Small intestine (tissue), 16 donors: ENCODE measurements around the gene CCK. TPM values are rescaled to one million over a fixed set of nuclear protein-coding genes. Genes with fewer than 3 reads are reported as not detected.

Experiments used
- DNase-seq, 2 donors: peaks; one replicate each; pipeline versions ENCODE4 v3.0.0 to v3.0.0-alpha.2; 2013
- FAIRE-seq: peaks from 2 replicates; lab custom pipeline; 2012; peaks lifted over from hg19 to GRCh38; lab: Jason Lieb, UNC
- H3K27ac ChIP-seq, 3 donors: one replicate each; pipeline ENCODE4 v1.5.1; 2013; ENCODE audit warnings: low read length in 2 of 3, mild to moderate bottlenecking in 2 of 3, control low read depth in 1 of 3, inconsistent platforms in 1 of 3, low read depth in 1 of 3, moderate library complexity in 1 of 3
- H3K27me3 ChIP-seq, 3 donors: one replicate each; pipeline ENCODE4 v1.6.1; 2013; ENCODE audit warnings: low read length in 3 of 3, inconsistent platforms in 1 of 3; ENCODE audit not compliant: control insufficient read depth in 3 of 3, insufficient read depth in 3 of 3
- H3K36me3 ChIP-seq, 3 donors: one replicate each; pipeline ENCODE4 v1.6.1; 2013; ENCODE audit warnings: low read length in 3 of 3, inconsistent platforms in 1 of 3, low read depth in 1 of 3, mild to moderate bottlenecking in 1 of 3, moderate library complexity in 1 of 3; ENCODE audit not compliant: control insufficient read depth in 3 of 3, insufficient read depth in 2 of 3
- H3K4me1 ChIP-seq, 3 donors: one replicate each; pipeline ENCODE4 v1.6.1; 2013; ENCODE audit warnings: low read length in 2 of 3, inconsistent platforms in 1 of 3, low read depth in 1 of 3, mild to moderate bottlenecking in 1 of 3, moderate library complexity in 1 of 3; ENCODE audit not compliant: control insufficient read depth in 3 of 3, insufficient read depth in 2 of 3
- H3K4me3 ChIP-seq, 3 donors: one replicate each; pipeline ENCODE4 v1.5.1; 2013; ENCODE audit warnings: low read length in 3 of 3, control low read depth in 1 of 3, inconsistent platforms in 1 of 3, low read depth in 1 of 3, mild to moderate bottlenecking in 1 of 3, moderate library complexity in 1 of 3
- H3K9me3 ChIP-seq, 2 donors: one replicate each; pipeline ENCODE4 v1.6.1; 2013; ENCODE audit warnings: low read depth in 1 of 2, low read length in 1 of 2; ENCODE audit not compliant: control insufficient read depth in 2 of 2, insufficient read depth in 1 of 2
- WGBS, 3 donors: extraction: QIAGEN DNeasy Blood & Tissue Kit; methylation state at CpG; one replicate each; pipeline ENCODE4 v1.1.7; 2013; 5-methylcytosine and 5-hydroxymethylcytosine counted together
- long read RNA-seq, 10 donors: transcript quantifications; one replicate each; lab custom pipeline, GENCODE V29; 2026
- polyA plus RNA-seq, 4 donors: library from polyadenylated mRNA; stranded (reverse) in 3 of 4; unstranded in 1 of 4; fragments of 200-250 nt in 3 of 4; fragments of 120-200 nt in 1 of 4; gene quantifications; one replicate each; pipeline versions ENCODE4 v1.2.1 to v1.2.3, GENCODE V29; 2013
- donor health status: healthy with polysubstance abuse.
- donor health status: control.
- donor health status: control.
- donor health status: Bipolar disorder and iron deficiency.
- donor health status: healthy.

Gene CCK, protein sequence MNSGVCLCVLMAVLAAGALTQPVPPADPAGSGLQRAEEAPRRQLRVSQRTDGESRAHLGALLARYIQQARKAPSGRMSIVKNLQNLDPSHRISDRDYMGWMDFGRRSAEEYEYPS
- 10 to 100 TPM in 3 of 4 donors, under 1 TPM in 1; 0.89 to 44.9 (median 22.9) TPM for polyA plus RNA-seq
- long read RNA-seq, donor 1, result 0 reads
- long read RNA-seq, donor 2, transcript CCK-201 (3 exons, 830 nt), result major isoform, 54 of 64 reads
- long read RNA-seq, donor 2, partial matches to known transcripts, result 9 of 64 reads
- long read RNA-seq, donor 2, other reads (novel, unspliced or antisense), result 0 of 64 reads
- long read RNA-seq, donor 3, transcript CCK-204 (2 exons, 718 nt), result minor isoform, 6 of 319 reads
- long read RNA-seq, donor 3, transcript CCK-201 (3 exons, 830 nt), result major isoform, 284 of 319 reads
- long read RNA-seq, donor 3, partial matches to known transcripts, result 29 of 319 reads
- long read RNA-seq, donor 3, other reads (novel, unspliced or antisense), result 0 of 319 reads
- long read RNA-seq, donor 4, result 0 reads
- long read RNA-seq, donor 5, transcript CCK-201 (3 exons, 830 nt), result major isoform, 5 of 5 reads
- long read RNA-seq, donor 5, partial matches to known transcripts, result 0 of 5 reads
- long read RNA-seq, donor 5, other reads (novel, unspliced or antisense), result 0 of 5 reads
- long read RNA-seq, donor 6, transcript CCK-201 (3 exons, 830 nt), result major isoform, 93 of 134 reads
- long read RNA-seq, donor 6, partial matches to known transcripts, result 40 of 134 reads
- long read RNA-seq, donor 6, other reads (novel, unspliced or antisense), result 0 of 134 reads
- long read RNA-seq, donor 7, result 0 reads
- long read RNA-seq, donor 8, result 0 reads
- long read RNA-seq, donor 9, transcript CCK-201 (3 exons, 830 nt), result major isoform, 28 of 37 reads
- long read RNA-seq, donor 9, partial matches to known transcripts, result 7 of 37 reads
- long read RNA-seq, donor 9, other reads (novel, unspliced or antisense), result 0 of 37 reads
- long read RNA-seq, donor 10, transcript CCK-201 (3 exons, 830 nt), result major isoform, 10 of 10 reads
- long read RNA-seq, donor 10, partial matches to known transcripts, result 0 of 10 reads
- long read RNA-seq, donor 10, other reads (novel, unspliced or antisense), result 0 of 10 reads

- FAIRE-seq, result no peak
These were observed at the start of gene CCK for GRCh38 chr3:42266085-42266484. TSS of gene CCK (minus strand) at chr3:42266185. CDS start at chr3:42263630, 2,555 bp downstream.

DNA sequence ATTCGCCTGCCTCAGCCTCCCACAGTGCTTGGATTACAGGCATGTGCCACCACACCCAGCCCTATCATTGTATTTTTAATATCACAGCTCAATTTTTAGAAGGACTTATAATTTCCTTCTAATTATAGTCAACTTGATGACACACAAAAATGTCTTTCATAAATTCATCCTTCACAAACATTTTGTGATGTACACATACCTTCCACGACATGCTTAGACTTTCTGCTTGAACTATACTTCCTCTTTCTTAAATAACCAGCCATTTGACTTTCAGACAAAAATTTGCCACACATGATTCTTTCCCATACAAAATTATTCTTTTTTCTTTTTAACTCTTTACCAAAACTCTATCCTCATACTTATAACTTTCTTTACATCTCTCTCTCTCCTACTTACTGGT, 48.4 kb upstream of the CCK start:
- Histone ChIP-seq H3K27me3 (peaks cover 0 to 3% (median 2%) of the 10 kb centered on the region in 3 donors), H3K36me3 (no peaks in the 10 kb centered on the region), H3K27ac (no peak overlapping the region), H3K4me3 (no peak overlapping the region), H3K4me1 (no peaks in the 10 kb centered on the region), H3K9me3 (peaks cover 0 to 12% of the 10 kb centered on the region in 2 donors)
- 53 to 57% (median 56%) methylated on average over 2 of the region's 2 CpGs for WGBS, 3 donors
- DNase-seq (no peak), FAIRE-seq (no peak)

More at GRCh38 chr3:42266085-42266484, at the start of gene CCK:
- peaks cover 11 to 76% (median 40%) of the 10 kb centered on the region in 3 donors for H3K27me3 ChIP-seq
- no peak within 1 kb of the TSS for H3K27ac ChIP-seq
- 39 to 52% (median 41%) methylated on average over 16 of the region's 16 CpGs for WGBS, 3 donors
- H3K4me3 ChIP-seq, result no peak within 1 kb of the TSS
- no peaks in the 10 kb centered on the region for H3K9me3 ChIP-seq
- no peaks in the 10 kb centered on the region for H3K4me1 ChIP-seq
- no peak for DNase-seq
- no peaks in the 10 kb centered on the region for H3K36me3 ChIP-seq

DNA sequence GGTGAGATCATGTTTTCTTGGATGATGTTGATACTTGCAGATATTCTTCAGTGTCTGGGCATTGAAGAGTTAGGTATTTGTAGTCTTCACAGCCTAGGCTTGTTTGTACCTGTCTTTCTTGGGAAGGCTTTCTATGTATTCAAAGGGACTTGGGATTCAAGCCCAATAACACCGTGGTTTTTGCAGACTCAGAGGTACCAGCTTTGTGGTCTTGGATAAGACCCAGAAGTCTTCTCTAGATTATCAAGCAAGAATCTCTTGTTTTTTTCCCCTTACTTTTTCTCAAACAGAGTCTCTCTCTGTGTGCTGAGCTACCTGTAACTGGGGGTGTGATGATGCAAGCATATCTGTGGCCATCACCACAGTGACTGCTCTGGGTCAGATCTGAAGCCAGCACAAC, 42.7 kb upstream of the CCK start:
- no peaks in the 10 kb centered on the region for H3K9me3 ChIP-seq
- peaks cover 0 to 7% (median 3%) of the 10 kb centered on the region in 3 donors for H3K27me3 ChIP-seq
- DNase-seq (no peak), FAIRE-seq (no peak)
- no peak overlapping the region for H3K4me3 ChIP-seq
- H3K36me3 ChIP-seq, result no peaks in the 10 kb centered on the region
- 67 to 86% (median 73%) methylated on average over 1 of the region's 1 CpG for WGBS, 3 donors
- no peaks in the 10 kb centered on the region for H3K4me1 ChIP-seq
- H3K27ac ChIP-seq, result no peak overlapping the region

- WGBS, 3 donors, result 49 to 60% (median 59%) methylated on average over 2 of the region's 2 CpGs
- no peak overlapping the region for H3K27ac ChIP-seq
- H3K9me3 ChIP-seq, result no peaks in the 10 kb centered on the region
- peaks cover 0 to 7% (median 3%) of the 10 kb centered on the region in 3 donors for H3K27me3 ChIP-seq
- FAIRE-seq (no peak), DNase-seq (no peak)
- H3K4me3 ChIP-seq, result no peak overlapping the region
- H3K36me3 ChIP-seq, result no peaks in the 10 kb centered on the region
- H3K4me1 ChIP-seq, result no peaks in the 10 kb centered on the region
These were observed 40.5 kb upstream of the CCK start for GRCh38 chr3:42306499-42306898.

- no peak overlapping the region for H3K4me3 ChIP-seq
- H3K27me3 ChIP-seq, result peaks cover 0 to 3% (median 0%) of the 10 kb centered on the region in 3 donors
- 43 to 59% (median 54%) methylated on average over 3 of the region's 3 CpGs for WGBS, 3 donors
- H3K36me3 ChIP-seq, result no peaks in the 10 kb centered on the region
- H3K9me3 ChIP-seq, result no peaks in the 10 kb centered on the region
- DNase-seq (no peak), FAIRE-seq (no peak)
- H3K27ac ChIP-seq, result no peak overlapping the region
- no peaks in the 10 kb centered on the region for H3K4me1 ChIP-seq
These were observed 37.1 kb upstream of the CCK start for GRCh38 chr3:42302924-42303634.

GRCh38 chr3:42301446-42302175, 35.6 kb upstream of the CCK start:
- no peaks in the 10 kb centered on the region for H3K4me1 ChIP-seq
- H3K4me3 ChIP-seq, result no peak overlapping the region
- WGBS, 3 donors, result 52 to 64% (median 55%) methylated on average over 3 to 4 of the region's 4 CpGs
- FAIRE-seq (no peak), DNase-seq (no peak)
- no peaks in the 10 kb centered on the region for H3K9me3 ChIP-seq
- H3K27ac ChIP-seq, result no peak overlapping the region
- H3K36me3 ChIP-seq, result no peaks in the 10 kb centered on the region
- peaks cover 0 to 3% (median 0%) of the 10 kb centered on the region in 3 donors for H3K27me3 ChIP-seq

DNA sequence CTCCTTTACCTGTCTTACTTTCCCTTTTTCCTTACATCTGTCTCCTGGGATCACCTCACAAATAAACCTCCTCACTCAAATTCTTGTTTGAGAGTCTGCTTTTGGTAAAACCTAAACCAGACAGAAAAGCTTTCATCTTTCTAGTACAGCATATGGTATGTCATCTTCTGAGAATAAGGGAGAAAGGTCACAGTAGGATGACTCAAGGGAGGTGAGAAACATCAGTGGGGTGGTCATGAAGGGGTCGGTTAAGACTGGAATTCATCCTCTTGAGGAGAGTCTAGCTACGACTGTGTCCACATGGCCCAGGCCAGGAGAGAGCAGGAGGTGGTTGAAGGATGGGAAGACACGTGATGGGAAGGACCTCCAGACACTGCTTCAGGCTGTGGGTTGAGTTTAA, 34.8 kb upstream of the CCK start:
- Histone ChIP-seq H3K9me3 (no peaks in the 10 kb centered on the region), H3K4me1 (no peaks in the 10 kb centered on the region), H3K4me3 (no peak overlapping the region), H3K36me3 (no peaks in the 10 kb centered on the region), H3K27ac (no peak overlapping the region), H3K27me3 (peaks cover 0 to 3% (median 0%) of the 10 kb centered on the region in 3 donors)
- WGBS, 3 donors, result 59 to 71% (median 71%) methylated on average over 3 of the region's 3 CpGs
- FAIRE-seq, result no peak
- no peak for DNase-seq
